Measurements from ENCODE around the gene CARS2.

The CARS2 gene

GRCh38 chr13:110715395-110716246 lies 9.7 kb upstream of the CARS2 start:
- Mint-ChIP-seq H3K4me3 (peak overlapping the region; percentile 95), H3K36me3 (ENCODE audit: insufficient read depth) (peaks cover 44% of the 10 kb centered on the region), H3K9me3 (no peaks in the 10 kb centered on the region), H3K27ac (ENCODE audit: low read depth) (peak overlapping the region; percentile 90), H3K4me1 (peaks cover 18% of the 10 kb centered on the region), H3K27me3 (no peaks in the 10 kb centered on the region)
- ATAC-seq (replicated peaks; ENCODE audit: extremely low read depth, poor library complexity, severe bottlenecking) = peak; percentile 60
- DNase-seq (ENCODE audit: low spot score in 2 of 2) = peak; percentile 87 to 95

- Mint-ChIP-seq H3K27me3 (no peaks in the 10 kb centered on the region), H3K27ac (ENCODE audit: low read depth) (peak overlapping the region; percentile 90), H3K9me3 (no peaks in the 10 kb centered on the region), H3K4me3 (peak overlapping the region; percentile 95), H3K36me3 (ENCODE audit: insufficient read depth) (peaks cover 43% of the 10 kb centered on the region), H3K4me1 (peaks cover 18% of the 10 kb centered on the region)
- no peak for DNase-seq (ENCODE audit: low spot score in 2 of 2)
- ATAC-seq (replicated peaks; ENCODE audit: extremely low read depth, poor library complexity, severe bottlenecking) = no peak
Measured at GRCh38 chr13:110714797-110715394, 9.0 kb upstream of the CARS2 start.

GRCh38 chr13:110713981-110714796 lies 8.3 kb upstream of the CARS2 start:
- peak; percentile 52 to 53 for DNase-seq (ENCODE audit: low spot score in 2 of 2)
- no peaks in the 10 kb centered on the region for H3K9me3 Mint-ChIP-seq
- H3K4me1 Mint-ChIP-seq = peaks cover 18% of the 10 kb centered on the region

GRCh38 chr13:110713642-110713952 lies 7.7 kb upstream of the CARS2 start, which contains the start of gene ING1:
Gene ING1 (plus strand): TSS chr13:110713700. CDS start chr13:110714150, 450 bp downstream.
- ATAC-seq (replicated peaks; ENCODE audit: extremely low read depth, poor library complexity, severe bottlenecking) (no peak), DNase-seq (ENCODE audit: low spot score in 2 of 2) (no peak)
- peak within 1 kb of the TSS; percentile 95 for H3K4me3 Mint-ChIP-seq
- H3K27me3 Mint-ChIP-seq = no peaks in the 10 kb centered on the region
- H3K27ac Mint-ChIP-seq (ENCODE audit: low read depth) = peak within 1 kb of the TSS; percentile 97
- H3K9me3 Mint-ChIP-seq = no peaks in the 10 kb centered on the region
- H3K36me3 Mint-ChIP-seq (ENCODE audit: insufficient read depth) = peaks cover 38% of the 10 kb centered on the region
- peaks cover 18% of the 10 kb centered on the region for H3K4me1 Mint-ChIP-seq

More at GRCh38 chr13:110713981-110714796, 8.3 kb upstream of the CARS2 start:
- peaks cover 38% of the 10 kb centered on the region for H3K36me3 Mint-ChIP-seq (ENCODE audit: insufficient read depth)
- peak; percentile 5 for ATAC-seq (replicated peaks; ENCODE audit: extremely low read depth, poor library complexity, severe bottlenecking)
- H3K4me3 Mint-ChIP-seq = peak overlapping the region; percentile 95
- H3K27ac Mint-ChIP-seq (ENCODE audit: low read depth) = peak overlapping the region; percentile 90
- H3K27me3 Mint-ChIP-seq = no peaks in the 10 kb centered on the region

GRCh38 chr13:110712849-110713641 lies 7.1 kb upstream of the CARS2 start:
- Mint-ChIP-seq H3K36me3 (ENCODE audit: insufficient read depth) (peaks cover 38% of the 10 kb centered on the region), H3K4me1 (peaks cover 18% of the 10 kb centered on the region), H3K27me3 (no peaks in the 10 kb centered on the region), H3K4me3 (peak overlapping the region; percentile 95), H3K9me3 (no peaks in the 10 kb centered on the region), H3K27ac (ENCODE audit: low read depth) (peak overlapping the region; percentile 97)
- peak; percentile 98 to 99 for DNase-seq (ENCODE audit: low spot score in 2 of 2)
- peak; percentile 64 for ATAC-seq (replicated peaks; ENCODE audit: extremely low read depth, poor library complexity, severe bottlenecking)

- peak in 1 of 2 donors; percentile 81 for DNase-seq (ENCODE audit: low spot score in 2 of 2)
- H3K9me3 Mint-ChIP-seq = no peaks in the 10 kb centered on the region
- H3K4me3 Mint-ChIP-seq = peak overlapping the region; percentile 95
- no peaks in the 10 kb centered on the region for H3K27me3 Mint-ChIP-seq
- H3K36me3 Mint-ChIP-seq (ENCODE audit: insufficient read depth) = peaks cover 37% of the 10 kb centered on the region
- H3K27ac Mint-ChIP-seq (ENCODE audit: low read depth) = peak overlapping the region; percentile 97
- peaks cover 19% of the 10 kb centered on the region for H3K4me1 Mint-ChIP-seq
- ATAC-seq (replicated peaks; ENCODE audit: extremely low read depth, poor library complexity, severe bottlenecking) = peak; percentile 24
Measured at GRCh38 chr13:110712081-110712848, 6.3 kb upstream of the CARS2 start.

GRCh38 chr13:110706570-110707372 lies 855 bp upstream of the CARS2 start:
- no peaks in the 10 kb centered on the region for H3K9me3 Mint-ChIP-seq
- H3K27me3 Mint-ChIP-seq = no peaks in the 10 kb centered on the region
- H3K4me3 Mint-ChIP-seq = peak overlapping the region; percentile 82
- peaks cover 37% of the 10 kb centered on the region for H3K4me1 Mint-ChIP-seq
- no peak for DNase-seq (ENCODE audit: low spot score in 2 of 2)
- ATAC-seq (replicated peaks; ENCODE audit: extremely low read depth, poor library complexity, severe bottlenecking) = peak; percentile 21
- H3K27ac Mint-ChIP-seq (ENCODE audit: low read depth) = peak overlapping the region; percentile 3
- H3K36me3 Mint-ChIP-seq (ENCODE audit: insufficient read depth) = peaks cover 9% of the 10 kb centered on the region

GRCh38 chr13:110705356-110705825 lies 525 bp downstream of the CARS2 start:
- peaks cover 18% of the 10 kb centered on the region for H3K36me3 Mint-ChIP-seq (ENCODE audit: insufficient read depth)
- H3K4me3 Mint-ChIP-seq = peak overlapping the region; percentile 82
- no peaks in the 10 kb centered on the region for H3K9me3 Mint-ChIP-seq
- H3K4me1 Mint-ChIP-seq = peaks cover 38% of the 10 kb centered on the region
- ATAC-seq (replicated peaks; ENCODE audit: extremely low read depth, poor library complexity, severe bottlenecking) (no peak), DNase-seq (ENCODE audit: low spot score in 2 of 2) (no peak)
- no peaks in the 10 kb centered on the region for H3K27me3 Mint-ChIP-seq
- H3K27ac Mint-ChIP-seq (ENCODE audit: low read depth) = peak overlapping the region; percentile 64

GRCh38 chr13:110702591-110703526 lies 3.1 kb downstream of the CARS2 start:
- Mint-ChIP-seq H3K27ac (ENCODE audit: low read depth) (no peak overlapping the region), H3K36me3 (ENCODE audit: insufficient read depth) (peaks cover 38% of the 10 kb centered on the region), H3K9me3 (no peaks in the 10 kb centered on the region), H3K4me1 (peaks cover 49% of the 10 kb centered on the region), H3K27me3 (no peaks in the 10 kb centered on the region), H3K4me3 (no peak overlapping the region)
- ATAC-seq (replicated peaks; ENCODE audit: extremely low read depth, poor library complexity, severe bottlenecking) (no peak), DNase-seq (ENCODE audit: low spot score in 2 of 2) (no peak)

- no peak overlapping the region for H3K27ac Mint-ChIP-seq (ENCODE audit: low read depth)
Measured at GRCh38 chr13:110702089-110702488, 3.8 kb downstream of the CARS2 start.

More at GRCh38 chr13:110702089-110702488, 3.8 kb downstream of the CARS2 start:
- ATAC-seq (replicated peaks; ENCODE audit: extremely low read depth, poor library complexity, severe bottlenecking) (no peak), DNase-seq (ENCODE audit: low spot score in 2 of 2) (no peak)
- Mint-ChIP-seq H3K4me3 (no peak overlapping the region), H3K9me3 (no peaks in the 10 kb centered on the region), H3K27me3 (no peaks in the 10 kb centered on the region), H3K4me1 (peaks cover 46% of the 10 kb centered on the region), H3K36me3 (ENCODE audit: insufficient read depth) (peaks cover 43% of the 10 kb centered on the region)
